WTC11 (cell line): ENCODE data around the gene WDR72. TPM values are rescaled to one million over a fixed set of nuclear protein-coding genes. Genes with fewer than 3 reads are reported as not detected.

Experiments used
- ATAC-seq: fragments of 200-7000 bp; cut with Tn5 transposase; 2 replicates; pipeline ENCODE4 v1.10.0; 2021; ENCODE audit warnings: mild to moderate bottlenecking, moderate library complexity
- CTCF ChIA-PET: fragments of 300-600 bp; sonication (Branson Sonifier 250); formaldehyde crosslinking; loops from one replicate; lab custom pipeline; 2021; ENCODE audit warnings: antibody characterized with exemption; lab: Charles Lee
- POLR2A ChIA-PET: fragments of 350-600 bp; sonication (Branson Sonifier 250); formaldehyde crosslinking; loops from one replicate; lab custom pipeline; 2021; ENCODE audit warnings: antibody characterized with exemption; lab: Charles Lee
- DNase-seq: peaks from one replicate; pipeline ENCODE4 v3.0.0; 2021; ENCODE audit warnings: low spot score
- H3K27ac Mint-ChIP-seq: 2 replicates; pipeline ENCODE4 v1.8.0; 2021; ENCODE audit warnings: mixed read lengths
- H3K27me3 Mint-ChIP-seq: 2 replicates; pipeline ENCODE4 v1.8.0; 2021; ENCODE audit warnings: low read depth, mild to moderate bottlenecking, moderate library complexity, mixed read lengths
- H3K36me3 Mint-ChIP-seq: 2 replicates; pipeline ENCODE4 v1.8.0; 2021; ENCODE audit warnings: mixed read lengths
- H3K4me1 Mint-ChIP-seq: 2 replicates; pipeline ENCODE4 v1.8.0; 2022; ENCODE audit warnings: mixed read lengths
- H3K4me3 Mint-ChIP-seq: 2 replicates; pipeline ENCODE4 v1.8.0; 2021; ENCODE audit warnings: mild to moderate bottlenecking, moderate library complexity, mixed read lengths
- H3K9me3 Mint-ChIP-seq: 2 replicates; pipeline ENCODE4 v1.8.0; 2021; ENCODE audit warnings: mixed read lengths
- ELF4 ChIP-seq: sonication (generic); formaldehyde crosslinking; IDR thresholded peaks from 2 replicates; pipeline ENCODE4 v1.8.1; 2022; ENCODE audit warnings: low read depth, mild to moderate bottlenecking, moderate library complexity, missing genetic modification reagents
- FOXP1 ChIP-seq: sonication (generic); formaldehyde crosslinking; IDR thresholded peaks from 2 replicates; pipeline ENCODE4 v1.8.0; 2022; ENCODE audit warnings: missing genetic modification reagents, mild to moderate bottlenecking, moderate library complexity, borderline replicate concordance
- MYBL2 ChIP-seq: sonication (generic); formaldehyde crosslinking; IDR thresholded peaks from 2 replicates; pipeline ENCODE4 v1.8.1; 2023; ENCODE audit warnings: mild to moderate bottlenecking, moderate library complexity, missing genetic modification reagents
- NFE2L1 ChIP-seq: sonication (generic); formaldehyde crosslinking; IDR thresholded peaks from 2 replicates; pipeline ENCODE4 v1.8.1; 2023; ENCODE audit warnings: missing genetic modification reagents
- NR1H2 ChIP-seq: sonication (generic); formaldehyde crosslinking; IDR thresholded peaks from 2 replicates; pipeline ENCODE4 v1.9.0; 2021; ENCODE audit warnings: mild to moderate bottlenecking, moderate library complexity, missing genetic modification reagents
- NR2C2 ChIP-seq: sonication (generic); formaldehyde crosslinking; IDR thresholded peaks from 2 replicates; pipeline ENCODE4 v1.8.0; 2022; ENCODE audit warnings: mild to moderate bottlenecking, missing genetic modification reagents
- ZNF219 ChIP-seq: sonication (generic); formaldehyde crosslinking; IDR thresholded peaks from 2 replicates; pipeline ENCODE4 v1.8.0; 2023; ENCODE audit warnings: missing genetic modification reagents, mild to moderate bottlenecking, borderline replicate concordance
- ZNF232 ChIP-seq: sonication (generic); formaldehyde crosslinking; IDR thresholded peaks from 2 replicates; pipeline ENCODE4 v1.8.0; 2022; ENCODE audit warnings: mild to moderate bottlenecking, missing genetic modification reagents
- ZNF281 ChIP-seq: sonication (generic); formaldehyde crosslinking; IDR thresholded peaks from 2 replicates; pipeline ENCODE4 v1.8.0; 2023; ENCODE audit warnings: mild to moderate bottlenecking, missing genetic modification reagents
- ZNF396 ChIP-seq: fragments of 250-450 bp; sonication (Bioruptor Pico); IDR thresholded peaks from 2 replicates; pipeline ENCODE4 v1.8.0; 2021; ENCODE audit warnings: mild to moderate bottlenecking, moderate library complexity, borderline replicate concordance
- ZNF532 ChIP-seq: fragments of 250-450 bp; sonication (Bioruptor Pico); IDR thresholded peaks from 2 replicates; pipeline ENCODE4 v1.9.0; 2021; ENCODE audit warnings: mild to moderate bottlenecking, borderline replicate concordance
- ZSCAN18 ChIP-seq: fragments of 250-450 bp; sonication (Bioruptor Pico); IDR thresholded peaks from 2 replicates; pipeline ENCODE4 v2.1.2; 2022; ENCODE audit warnings: mild to moderate bottlenecking, moderate library complexity
- total RNA-seq: library from RNA; stranded (reverse); gene quantifications from 3 replicates; pipeline ENCODE4 v1.2.3, GENCODE V29; 2021
- TF ChIP-seq, protein P1 (sequence below): sonication (generic); formaldehyde crosslinking; IDR thresholded peaks from 2 replicates; pipeline ENCODE4 v1.8.0; 2023; ENCODE audit warnings: missing genetic modification reagents, mild to moderate bottlenecking, borderline replicate concordance
- TF ChIP-seq, protein P2 (sequence below): sonication (generic); formaldehyde crosslinking; IDR thresholded peaks from 2 replicates; pipeline ENCODE4 v1.8.0; 2022; ENCODE audit warnings: missing genetic modification reagents
- TF ChIP-seq, protein P3 (sequence below): fragments of 250-450 bp; sonication (Bioruptor Pico); conservative IDR thresholded peaks from 2 replicates; pipeline ENCODE4 v1.9.0; 2021; ENCODE audit warnings: mild to moderate bottlenecking

The WDR72 gene
- total RNA-seq, 1 experiment from 2014 or later = 8.6 TPM

DNA sequence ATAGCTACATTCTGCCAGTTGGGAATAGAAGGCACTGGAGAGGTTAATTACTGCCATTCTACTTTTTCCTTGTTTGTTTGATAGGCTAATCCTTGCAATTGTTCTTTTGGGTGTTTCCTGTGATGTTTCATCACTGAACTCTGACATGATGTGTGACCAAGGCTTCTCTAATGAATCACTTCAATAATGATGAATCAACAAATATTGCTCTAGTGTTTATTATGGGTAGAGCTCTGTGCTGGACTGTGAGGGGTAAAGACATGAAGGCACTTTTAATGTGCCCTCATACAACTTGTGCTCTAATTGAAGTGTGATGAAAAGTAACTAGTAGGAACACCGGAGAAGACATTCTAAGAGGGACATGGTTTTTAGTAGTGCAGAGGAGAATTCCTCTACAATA lies 233.6 kb downstream of the WDR72 start:
- no peak for DNase-seq
- ChIA-PET CTCF (no interaction called here), POLR2A (no interaction called here)
- Mint-ChIP-seq H3K9me3 (no peaks in the 10 kb centered on the region), H3K27me3 (no peaks in the 10 kb centered on the region), H3K4me3 (no peak overlapping the region), H3K4me1 (peaks cover 10% of the 10 kb centered on the region), H3K36me3 (no peaks in the 10 kb centered on the region), H3K27ac (no peak overlapping the region)
- no peak for TF ChIP-seq ZNF281 (CRISPR knock-in tag)
- no peak for TF ChIP-seq MYBL2 (CRISPR knock-in tag)
- TF ChIP-seq ZNF232 (CRISPR knock-in tag) = no peak
- no peak for TF ChIP-seq FOXP1
- no peak for TF ChIP-seq ZNF219 (CRISPR knock-in tag)
- no peak for ATAC-seq

GRCh38 chr15:53522991-53523390 lies 236.5 kb downstream of the WDR72 start:
- POLR2A ChIA-PET = no interaction called here
- DNase-seq = no peak
- TF ChIP-seq FOXP1 (no peak), NR2C2 (CRISPR knock-in tag) (no peak), NR1H2 (CRISPR knock-in tag) (no peak), ELF4 (no peak), ZNF396 (CRISPR knock-in tag) (no peak), ZNF532 (CRISPR knock-in tag) (no peak), ZSCAN18 (CRISPR knock-in tag) (no peak), NFE2L1 (CRISPR knock-in tag) (no peak)
- TF ChIP-seq, protein P1, sequence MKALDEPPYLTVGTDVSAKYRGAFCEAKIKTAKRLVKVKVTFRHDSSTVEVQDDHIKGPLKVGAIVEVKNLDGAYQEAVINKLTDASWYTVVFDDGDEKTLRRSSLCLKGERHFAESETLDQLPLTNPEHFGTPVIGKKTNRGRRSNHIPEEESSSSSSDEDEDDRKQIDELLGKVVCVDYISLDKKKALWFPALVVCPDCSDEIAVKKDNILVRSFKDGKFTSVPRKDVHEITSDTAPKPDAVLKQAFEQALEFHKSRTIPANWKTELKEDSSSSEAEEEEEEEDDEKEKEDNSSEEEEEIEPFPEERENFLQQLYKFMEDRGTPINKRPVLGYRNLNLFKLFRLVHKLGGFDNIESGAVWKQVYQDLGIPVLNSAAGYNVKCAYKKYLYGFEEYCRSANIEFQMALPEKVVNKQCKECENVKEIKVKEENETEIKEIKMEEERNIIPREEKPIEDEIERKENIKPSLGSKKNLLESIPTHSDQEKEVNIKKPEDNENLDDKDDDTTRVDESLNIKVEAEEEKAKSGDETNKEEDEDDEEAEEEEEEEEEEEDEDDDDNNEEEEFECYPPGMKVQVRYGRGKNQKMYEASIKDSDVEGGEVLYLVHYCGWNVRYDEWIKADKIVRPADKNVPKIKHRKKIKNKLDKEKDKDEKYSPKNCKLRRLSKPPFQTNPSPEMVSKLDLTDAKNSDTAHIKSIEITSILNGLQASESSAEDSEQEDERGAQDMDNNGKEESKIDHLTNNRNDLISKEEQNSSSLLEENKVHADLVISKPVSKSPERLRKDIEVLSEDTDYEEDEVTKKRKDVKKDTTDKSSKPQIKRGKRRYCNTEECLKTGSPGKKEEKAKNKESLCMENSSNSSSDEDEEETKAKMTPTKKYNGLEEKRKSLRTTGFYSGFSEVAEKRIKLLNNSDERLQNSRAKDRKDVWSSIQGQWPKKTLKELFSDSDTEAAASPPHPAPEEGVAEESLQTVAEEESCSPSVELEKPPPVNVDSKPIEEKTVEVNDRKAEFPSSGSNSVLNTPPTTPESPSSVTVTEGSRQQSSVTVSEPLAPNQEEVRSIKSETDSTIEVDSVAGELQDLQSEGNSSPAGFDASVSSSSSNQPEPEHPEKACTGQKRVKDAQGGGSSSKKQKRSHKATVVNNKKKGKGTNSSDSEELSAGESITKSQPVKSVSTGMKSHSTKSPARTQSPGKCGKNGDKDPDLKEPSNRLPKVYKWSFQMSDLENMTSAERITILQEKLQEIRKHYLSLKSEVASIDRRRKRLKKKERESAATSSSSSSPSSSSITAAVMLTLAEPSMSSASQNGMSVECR = no peak
- TF ChIP-seq, protein P2, sequence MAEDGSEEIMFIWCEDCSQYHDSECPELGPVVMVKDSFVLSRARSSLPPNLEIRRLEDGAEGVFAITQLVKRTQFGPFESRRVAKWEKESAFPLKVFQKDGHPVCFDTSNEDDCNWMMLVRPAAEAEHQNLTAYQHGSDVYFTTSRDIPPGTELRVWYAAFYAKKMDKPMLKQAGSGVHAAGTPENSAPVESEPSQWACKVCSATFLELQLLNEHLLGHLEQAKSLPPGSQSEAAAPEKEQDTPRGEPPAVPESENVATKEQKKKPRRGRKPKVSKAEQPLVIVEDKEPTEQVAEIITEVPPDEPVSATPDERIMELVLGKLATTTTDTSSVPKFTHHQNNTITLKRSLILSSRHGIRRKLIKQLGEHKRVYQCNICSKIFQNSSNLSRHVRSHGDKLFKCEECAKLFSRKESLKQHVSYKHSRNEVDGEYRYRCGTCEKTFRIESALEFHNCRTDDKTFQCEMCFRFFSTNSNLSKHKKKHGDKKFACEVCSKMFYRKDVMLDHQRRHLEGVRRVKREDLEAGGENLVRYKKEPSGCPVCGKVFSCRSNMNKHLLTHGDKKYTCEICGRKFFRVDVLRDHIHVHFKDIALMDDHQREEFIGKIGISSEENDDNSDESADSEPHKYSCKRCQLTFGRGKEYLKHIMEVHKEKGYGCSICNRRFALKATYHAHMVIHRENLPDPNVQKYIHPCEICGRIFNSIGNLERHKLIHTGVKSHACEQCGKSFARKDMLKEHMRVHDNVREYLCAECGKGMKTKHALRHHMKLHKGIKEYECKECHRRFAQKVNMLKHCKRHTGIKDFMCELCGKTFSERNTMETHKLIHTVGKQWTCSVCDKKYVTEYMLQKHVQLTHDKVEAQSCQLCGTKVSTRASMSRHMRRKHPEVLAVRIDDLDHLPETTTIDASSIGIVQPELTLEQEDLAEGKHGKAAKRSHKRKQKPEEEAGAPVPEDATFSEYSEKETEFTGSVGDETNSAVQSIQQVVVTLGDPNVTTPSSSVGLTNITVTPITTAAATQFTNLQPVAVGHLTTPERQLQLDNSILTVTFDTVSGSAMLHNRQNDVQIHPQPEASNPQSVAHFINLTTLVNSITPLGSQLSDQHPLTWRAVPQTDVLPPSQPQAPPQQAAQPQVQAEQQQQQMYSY (CRISPR knock-in tag) = no peak
- TF ChIP-seq, protein P3, sequence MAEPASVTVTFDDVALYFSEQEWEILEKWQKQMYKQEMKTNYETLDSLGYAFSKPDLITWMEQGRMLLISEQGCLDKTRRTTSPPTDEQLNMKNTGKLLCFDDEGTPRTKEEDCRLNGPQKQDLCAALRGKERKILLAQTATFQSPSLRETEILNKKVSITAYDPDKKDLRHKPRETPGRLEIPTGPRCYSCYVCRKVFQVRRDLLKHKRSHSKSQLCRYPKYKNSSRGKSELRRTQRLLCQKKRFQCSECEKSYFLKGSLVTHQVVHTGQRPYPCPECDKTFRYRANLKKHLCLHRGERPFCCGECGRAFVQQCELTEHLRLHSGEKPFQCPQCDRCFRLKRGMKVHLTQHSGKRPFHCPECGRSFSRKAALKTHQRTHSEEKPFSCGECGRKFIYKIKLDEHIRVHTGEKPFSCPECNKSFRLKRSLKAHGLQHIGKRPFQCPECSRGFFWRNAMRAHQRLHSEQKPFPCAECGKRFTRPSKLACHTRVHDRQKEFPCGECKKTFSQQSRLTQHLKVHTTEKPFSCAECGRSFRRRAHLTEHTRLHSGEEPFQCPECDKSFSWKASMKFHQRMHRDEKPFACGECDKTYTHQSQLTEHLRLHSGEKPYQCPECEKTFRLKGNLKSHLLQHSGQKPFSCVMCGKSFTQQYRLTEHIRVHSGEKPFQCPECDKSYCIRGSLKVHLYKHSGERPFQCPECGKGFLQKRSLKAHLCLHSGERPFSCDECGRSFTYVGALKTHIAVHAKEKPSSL (CRISPR knock-in tag) = no peak

More at GRCh38 chr15:53522991-53523390, 236.5 kb downstream of the WDR72 start:
- Mint-ChIP-seq H3K27ac (no peak overlapping the region), H3K9me3 (no peaks in the 10 kb centered on the region), H3K27me3 (no peaks in the 10 kb centered on the region), H3K4me1 (no peaks in the 10 kb centered on the region), H3K4me3 (no peak overlapping the region), H3K36me3 (no peaks in the 10 kb centered on the region)
- peak; percentile 58 for ATAC-seq
- CTCF ChIA-PET = interaction anchor here (0.7 to 0.9 kb wide), 3 partner anchors 138 to 217 kb away, joined by 3 to 4 read pairs (median 3); no protein-coding TSS in a partner anchor
